GM18951 (cell line): ENCODE data around the gene GABRB3.

Experiments
- POLR2A ChIP-seq: IDR thresholded peaks from 4 replicates; pipeline ENCODE4 v1.6.1; 2011; ENCODE audit warnings: mild to moderate bottlenecking; ENCODE audit not compliant: insufficient read length, insufficient read depth; ENCODE audit errors: extremely low read depth
- in situ Hi-C: fragments of 300-500 bp; cut with MboI; formaldehyde crosslinking; loops from one replicate; pipeline ENCODE4 v1.12.0; 2022; ENCODE audit warnings: low sequenced_read_pairs, mixed read lengths, inconsistent platforms; ENCODE audit not compliant: unreplicated experiment

Gene GABRB3

DNA sequence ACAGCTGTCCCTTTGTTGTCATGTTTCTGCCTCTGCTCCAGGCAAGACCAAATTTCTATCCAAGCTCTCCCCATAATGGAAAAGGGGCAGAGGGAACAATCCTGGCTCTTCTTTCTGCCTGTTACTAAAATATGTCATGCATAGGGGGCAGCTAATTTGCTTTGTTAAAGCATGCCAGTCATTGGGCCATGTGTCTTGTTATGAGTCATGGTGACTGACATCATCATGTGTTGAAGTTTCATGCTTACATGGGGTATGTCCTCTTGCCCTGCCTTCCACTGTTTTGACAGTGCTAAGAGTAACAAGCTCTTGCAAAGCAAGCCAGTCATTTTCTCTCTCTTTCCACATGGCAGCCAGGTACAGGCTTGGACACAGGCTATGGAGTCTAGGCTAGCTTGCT lies 268.9 kb downstream of the GABRB3 start:
- TF ChIP-seq POLR2A = no peak
- in situ Hi-C loops = no loop called here
